Neuronal stem cell (in vitro differentiated cells): ENCODE data around the gene MGRN1.
A peak's percentile ranks its signal among the peaks of the same experiment; 100 is the strongest.
"Not testable (repeated sequence)": the region's sequence is repeated elsewhere in the genome, so short reads cannot be mapped to it uniquely, and the experiment has no call there.

ENCODE experiments used
- DNase-seq: peaks from one replicate; pipeline ENCODE4 v3.0.0-alpha.2; 2013; ENCODE audit warnings: low spot score
- H2AFZ ChIP-seq: one replicate; pipeline ENCODE4 v1.6.1; 2013; ENCODE audit warnings: mild to moderate bottlenecking, low read length, inconsistent platforms
- H2AK5ac ChIP-seq: 2 replicates; pipeline ENCODE4 v1.6.1; 2013; ENCODE audit warnings: low read depth, mild to moderate bottlenecking, inconsistent platforms, low read length, moderate library complexity, mixed read lengths
- H2BK120ac ChIP-seq: 2 replicates; pipeline ENCODE4 v1.6.1; 2013; ENCODE audit warnings: low read depth, mild to moderate bottlenecking, inconsistent platforms, low read length, moderate library complexity, mixed read lengths
- H2BK12ac ChIP-seq: one replicate; pipeline ENCODE4 v1.6.1; 2013; ENCODE audit warnings: low read length, inconsistent platforms
- H2BK15ac ChIP-seq: 2 replicates; pipeline ENCODE4 v1.6.1; 2013; ENCODE audit warnings: mild to moderate bottlenecking, low read length, inconsistent platforms, mixed read lengths
- H2BK5ac ChIP-seq: one replicate; pipeline ENCODE4 v1.6.1; 2013; ENCODE audit warnings: inconsistent platforms, mild to moderate bottlenecking, low read length, moderate library complexity
- H3K14ac ChIP-seq: one replicate; pipeline ENCODE4 v1.6.1; 2013; ENCODE audit warnings: low read length, inconsistent platforms
- H3K18ac ChIP-seq: 2 replicates; pipeline ENCODE4 v1.6.1; 2013; ENCODE audit warnings: low read length, inconsistent platforms
- H3K23ac ChIP-seq: 2 replicates; pipeline ENCODE4 v1.6.1; 2013; ENCODE audit warnings: low read depth, mild to moderate bottlenecking, mixed read lengths, low read length, inconsistent platforms; ENCODE audit not compliant: poor library complexity
- H3K27ac ChIP-seq: replicated peaks from 3 replicates; pipeline ENCODE4 v1.5.1; 2013; ENCODE audit warnings: low read length, inconsistent platforms
- H3K27me3 ChIP-seq, 3 experiments: 2 replicates each; pipeline ENCODE4 v1.6.1; 2013; ENCODE audit warnings: low read length in 3 of 3, mild to moderate bottlenecking in 2 of 3, inconsistent platforms in 1 of 3, low read depth in 1 of 3, mixed read lengths in 1 of 3, moderate library complexity in 1 of 3; ENCODE audit not compliant: control insufficient read depth in 3 of 3, insufficient read depth in 3 of 3
- H3K36me3 ChIP-seq, 2 donors: replicated peaks in 1 of 2; 2 replicates each; pipeline ENCODE4 v1.6.1; 2013; ENCODE audit warnings: low read length in 2 of 2; ENCODE audit not compliant: control insufficient read depth in 2 of 2, insufficient read depth in 2 of 2
- H3K4ac ChIP-seq: 2 replicates; pipeline ENCODE4 v1.6.1; 2013; ENCODE audit warnings: inconsistent platforms, mild to moderate bottlenecking, low read length, moderate library complexity
- H3K4me1 ChIP-seq, 2 donors: 1 replicate in 1 of 2; 2 replicates in 1 of 2; pipeline ENCODE4 v1.6.1; 2013; ENCODE audit warnings: low read length in 2 of 2, low read depth in 1 of 2; ENCODE audit not compliant: control insufficient read depth in 2 of 2, insufficient read depth in 1 of 2
- H3K4me2 ChIP-seq: one replicate; pipeline ENCODE4 v1.6.1; 2013; ENCODE audit warnings: mild to moderate bottlenecking, low read length, inconsistent platforms; ENCODE audit not compliant: insufficient read depth, poor library complexity, severe bottlenecking
- H3K4me3 ChIP-seq, 2 donors: 2 replicates each; pipeline ENCODE4 v1.5.1; 2013; ENCODE audit warnings: low read length in 2 of 2, mild to moderate bottlenecking in 2 of 2, inconsistent platforms in 1 of 2, moderate library complexity in 1 of 2
- H3K79me1 ChIP-seq: one replicate; pipeline ENCODE4 v1.6.1; 2013; ENCODE audit warnings: low read depth, mild to moderate bottlenecking, inconsistent platforms, low read length, moderate library complexity
- H3K9ac ChIP-seq: one replicate; pipeline ENCODE4 v1.6.1; 2013; ENCODE audit warnings: mild to moderate bottlenecking, low read depth, low read length, inconsistent platforms; ENCODE audit not compliant: poor library complexity
- H3K9me3 ChIP-seq, 2 donors: replicated peaks in 1 of 2; 2 replicates each; pipeline versions ENCODE3 to v1.6.1; 2013; ENCODE audit warnings: low read length in 2 of 2, mild to moderate bottlenecking in 2 of 2, inconsistent platforms in 1 of 2, low read depth in 1 of 2, mixed read lengths in 1 of 2, moderate library complexity in 1 of 2; ENCODE audit not compliant: control insufficient read depth in 2 of 2, insufficient read depth in 1 of 2
- H4K8ac ChIP-seq: one replicate; pipeline ENCODE4 v1.6.1; 2013; ENCODE audit warnings: low read depth, mild to moderate bottlenecking, inconsistent platforms, low read length, moderate library complexity
- H4K91ac ChIP-seq: one replicate; pipeline ENCODE4 v1.6.1; 2013; ENCODE audit warnings: low read length, low read depth, mild to moderate bottlenecking, inconsistent platforms; ENCODE audit not compliant: poor library complexity
- WGBS, 2 donors: extraction: QIAGEN DNeasy Blood & Tissue Kit; methylation state at CpG; one replicate each; pipeline ENCODE4 v1.1.7; 2013; ENCODE audit warnings: missing lambda C conversion rate in 2 of 2, mixed read lengths in 1 of 2; ENCODE audit not compliant: insufficient read length in 2 of 2, insufficient replicate concordance in 1 of 2; ENCODE audit errors: extremely low coverage in 2 of 2; 5-methylcytosine and 5-hydroxymethylcytosine counted together

The MGRN1 gene

GRCh38 chr16:4649744-4650442, 25.3 kb downstream of the MGRN1 start:
- no peak overlapping the region for H2AFZ ChIP-seq

GRCh38 chr16:4650443-4651074, 25.9 kb downstream of the MGRN1 start:
- not testable (repeated sequence) for H3K4ac ChIP-seq, H2AK5ac ChIP-seq, DNase-seq, H3K9ac ChIP-seq, H2AFZ ChIP-seq, H3K4me2 ChIP-seq, H2BK120ac ChIP-seq, H3K27ac ChIP-seq, H2BK15ac ChIP-seq, H3K14ac ChIP-seq, H2BK5ac ChIP-seq, H2BK12ac ChIP-seq, H3K4me1 ChIP-seq, H3K27me3 ChIP-seq, H3K23ac ChIP-seq, H4K91ac ChIP-seq, H4K8ac ChIP-seq
- Histone ChIP-seq H3K36me3 (peaks cover 18 to 72% of the 10 kb centered on the region in 2 donors), H3K4me3 (peak overlapping the region in 1 of 2 donors; percentile 44), H3K79me1 (peaks cover 22% of the 10 kb centered on the region), H3K9me3 (peaks cover 5 to 14% of the 10 kb centered on the region in 2 donors), H3K18ac (peak overlapping the region; percentile 57)
- WGBS, 2 donors: no CpG with 5 or more reads among the region's 15 CpGs

More at GRCh38 chr16:4649744-4650442, 25.3 kb downstream of the MGRN1 start:
- Histone ChIP-seq H3K4me2 (no peak overlapping the region), H3K4me1 (no peaks in the 10 kb centered on the region), H4K8ac (no peak overlapping the region), H3K23ac (no peak overlapping the region), H3K4ac (no peak overlapping the region), H3K27ac (no peak overlapping the region), H3K27me3 (no peaks in the 10 kb centered on the region), H3K18ac (no peak overlapping the region), H3K4me3 (no peak overlapping the region), H2BK12ac (no peak overlapping the region), H2BK120ac (no peak overlapping the region), H2BK15ac (no peak overlapping the region), H3K14ac (no peak overlapping the region), H3K79me1 (peaks cover 20% of the 10 kb centered on the region), H2AK5ac (no peak overlapping the region), H3K9ac (no peak overlapping the region), H2BK5ac (no peak overlapping the region), H4K91ac (no peak overlapping the region), H3K36me3 (peaks cover 17 to 69% of the 10 kb centered on the region in 2 donors), H3K9me3 (peaks cover 5 to 14% of the 10 kb centered on the region in 2 donors)
- no peak for DNase-seq
- no CpG with 5 or more reads among the region's 25 CpGs for WGBS, 2 donors

GRCh38 chr16:4651827-4652226, 27.2 kb downstream of the MGRN1 start:
- Histone ChIP-seq H2AFZ (no peak overlapping the region), H3K23ac (no peak overlapping the region), H3K9me3 (peaks cover 0 to 12% of the 10 kb centered on the region in 2 donors), H3K27me3 (no peaks in the 10 kb centered on the region), H2BK12ac (no peak overlapping the region), H3K4ac (no peak overlapping the region), H3K4me1 (no peaks in the 10 kb centered on the region), H2BK5ac (no peak overlapping the region), H3K36me3 (peaks cover 20 to 75% of the 10 kb centered on the region in 2 donors), H3K79me1 (peaks cover 19% of the 10 kb centered on the region), H3K4me3 (no peak overlapping the region), H3K9ac (no peak overlapping the region), H2BK15ac (no peak overlapping the region), H3K18ac (no peak overlapping the region), H4K91ac (no peak overlapping the region), H2AK5ac (no peak overlapping the region), H3K27ac (no peak overlapping the region), H3K4me2 (no peak overlapping the region), H4K8ac (no peak overlapping the region), H2BK120ac (no peak overlapping the region), H3K14ac (no peak overlapping the region)
- no CpG with 5 or more reads among the region's 13 CpGs for WGBS, 2 donors
- DNase-seq: no peak

- WGBS, 2 donors: no CpG with 5 or more reads among the region's 25 CpGs
These were observed 27.9 kb downstream of the MGRN1 start for GRCh38 chr16:4652561-4652960.

More at GRCh38 chr16:4652561-4652960, 27.9 kb downstream of the MGRN1 start:
- Histone ChIP-seq H2BK15ac (no peak overlapping the region), H2BK120ac (no peak overlapping the region), H3K9me3 (peaks cover 0 to 4% of the 10 kb centered on the region in 2 donors), H2AFZ (no peak overlapping the region), H3K36me3 (peaks cover 23 to 75% of the 10 kb centered on the region in 2 donors), H3K18ac (no peak overlapping the region), H3K4ac (no peak overlapping the region), H3K4me1 (no peaks in the 10 kb centered on the region), H3K9ac (no peak overlapping the region), H2AK5ac (no peak overlapping the region), H3K23ac (peak overlapping the region; percentile 43), H3K14ac (no peak overlapping the region), H2BK12ac (no peak overlapping the region), H3K27me3 (no peaks in the 10 kb centered on the region), H3K4me3 (no peak overlapping the region), H4K91ac (no peak overlapping the region), H2BK5ac (no peak overlapping the region), H3K79me1 (peaks cover 15% of the 10 kb centered on the region), H3K27ac (no peak overlapping the region), H3K4me2 (no peak overlapping the region), H4K8ac (no peak overlapping the region)
- no peak for DNase-seq
